Kidney epithelial cell (primary cell): ENCODE results near the gene KRTCAP2. TPM values are rescaled to one million over a fixed set of nuclear protein-coding genes. Genes with fewer than 3 reads are reported as not detected.

ENCODE experiments used
- DNase-seq: peaks from one replicate; pipeline ENCODE4 v3.0.0-alpha.2; 2010; ENCODE audit warnings: low read depth
- H3K27me3 ChIP-seq: 2 replicates; pipeline ENCODE4 v1.6.0; 2011; ENCODE audit warnings: low read length; ENCODE audit not compliant: control insufficient read depth, insufficient read depth
- H3K36me3 ChIP-seq: 2 replicates; pipeline ENCODE4 v1.5.1; 2011; ENCODE audit warnings: low read length; ENCODE audit not compliant: control insufficient read depth, insufficient read depth
- H3K4me3 ChIP-seq: 2 replicates; pipeline ENCODE4 v1.5.1; 2011; ENCODE audit warnings: low read depth, mild to moderate bottlenecking, control low read depth, low read length
- total RNA-seq: library from RNA; depleted of rRNA; stranded (reverse); fragments of >200 nt; gene quantifications from 2 replicates; pipeline ENCODE4 v1.2.3, GENCODE V29; 2015
- TF ChIP-seq, protein P1 (sequence below): IDR thresholded peaks from 2 replicates; pipeline ENCODE4 v1.5.1; 2011; ENCODE audit warnings: mild to moderate bottlenecking, moderate library complexity, low read length, control low read depth, inconsistent platforms; ENCODE audit not compliant: insufficient read depth, poor library complexity, severe bottlenecking

The KRTCAP2 gene
- total RNA-seq, 1 donor from 2014 or later = 207 TPM

DNA sequence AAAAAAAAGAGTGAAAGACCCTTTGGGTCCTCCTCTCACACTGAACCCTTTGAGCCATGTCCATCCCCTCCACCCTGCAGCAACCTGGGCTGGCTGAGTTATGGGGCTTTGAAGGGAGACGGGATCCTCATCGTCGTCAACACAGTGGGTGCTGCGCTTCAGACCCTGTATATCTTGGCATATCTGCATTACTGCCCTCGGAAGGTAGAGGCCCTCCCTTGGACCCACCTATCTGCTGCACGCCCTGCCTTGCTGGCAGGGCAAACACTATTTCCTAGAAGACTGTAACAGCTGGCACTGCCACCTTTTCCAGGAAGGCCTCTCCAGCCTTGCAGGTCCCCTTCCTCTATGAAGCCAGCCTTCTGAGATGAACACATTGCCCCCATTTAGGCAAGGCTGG is 36.4 kb downstream of the KRTCAP2 start:
- no peak for DNase-seq
- Histone ChIP-seq H3K27me3 (no peaks in the 10 kb centered on the region), H3K36me3 (peaks cover 6% of the 10 kb centered on the region), H3K4me3 (peak overlapping the region; percentile 25)
- TF ChIP-seq, protein P1, sequence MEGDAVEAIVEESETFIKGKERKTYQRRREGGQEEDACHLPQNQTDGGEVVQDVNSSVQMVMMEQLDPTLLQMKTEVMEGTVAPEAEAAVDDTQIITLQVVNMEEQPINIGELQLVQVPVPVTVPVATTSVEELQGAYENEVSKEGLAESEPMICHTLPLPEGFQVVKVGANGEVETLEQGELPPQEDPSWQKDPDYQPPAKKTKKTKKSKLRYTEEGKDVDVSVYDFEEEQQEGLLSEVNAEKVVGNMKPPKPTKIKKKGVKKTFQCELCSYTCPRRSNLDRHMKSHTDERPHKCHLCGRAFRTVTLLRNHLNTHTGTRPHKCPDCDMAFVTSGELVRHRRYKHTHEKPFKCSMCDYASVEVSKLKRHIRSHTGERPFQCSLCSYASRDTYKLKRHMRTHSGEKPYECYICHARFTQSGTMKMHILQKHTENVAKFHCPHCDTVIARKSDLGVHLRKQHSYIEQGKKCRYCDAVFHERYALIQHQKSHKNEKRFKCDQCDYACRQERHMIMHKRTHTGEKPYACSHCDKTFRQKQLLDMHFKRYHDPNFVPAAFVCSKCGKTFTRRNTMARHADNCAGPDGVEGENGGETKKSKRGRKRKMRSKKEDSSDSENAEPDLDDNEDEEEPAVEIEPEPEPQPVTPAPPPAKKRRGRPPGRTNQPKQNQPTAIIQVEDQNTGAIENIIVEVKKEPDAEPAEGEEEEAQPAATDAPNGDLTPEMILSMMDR = no peak

DNA sequence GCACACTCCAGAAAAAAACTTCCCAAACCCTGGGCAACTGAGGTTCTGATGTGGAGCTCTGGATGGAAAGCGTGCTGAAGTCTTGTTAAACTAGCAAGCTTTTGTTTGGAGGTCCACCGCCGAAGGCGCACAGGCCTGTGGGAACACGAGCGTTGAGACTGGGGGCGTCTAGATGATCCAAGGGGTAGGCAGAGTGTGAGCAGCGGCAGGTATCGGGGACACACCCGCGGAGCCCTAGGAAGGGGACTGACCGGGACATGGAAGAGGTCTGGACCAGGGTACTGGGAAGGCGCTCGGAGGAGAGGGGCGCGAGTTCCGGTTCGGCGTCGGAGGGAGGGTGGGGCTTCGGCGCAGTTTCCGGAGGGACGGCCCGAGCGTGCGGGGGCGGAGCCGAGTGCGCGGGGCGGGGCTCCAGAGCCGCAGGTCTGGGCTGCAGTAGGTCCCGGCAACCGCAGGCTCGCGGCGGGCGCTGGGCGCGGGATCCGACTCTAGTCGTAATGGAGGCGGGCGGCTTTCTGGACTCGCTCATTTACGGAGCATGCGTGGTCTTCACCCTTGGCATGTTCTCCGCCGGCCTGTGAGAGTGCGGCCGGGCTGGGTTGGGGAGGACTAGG is 37.6 kb downstream of the KRTCAP2 start, which contains the start of gene SLC50A1:
TSS of gene SLC50A1 (plus strand) at position 438 of the 614 bp plus-strand sequence. CDS start at position 498, 60 bp downstream.
- peaks cover 7% of the 10 kb centered on the region for H3K36me3 ChIP-seq
- peak; percentile 63 for DNase-seq
- H3K4me3 ChIP-seq = peak within 1 kb of the TSS; percentile 86
- H3K27me3 ChIP-seq = no peaks in the 10 kb centered on the region
- TF ChIP-seq, protein P1 = no peak

DNA sequence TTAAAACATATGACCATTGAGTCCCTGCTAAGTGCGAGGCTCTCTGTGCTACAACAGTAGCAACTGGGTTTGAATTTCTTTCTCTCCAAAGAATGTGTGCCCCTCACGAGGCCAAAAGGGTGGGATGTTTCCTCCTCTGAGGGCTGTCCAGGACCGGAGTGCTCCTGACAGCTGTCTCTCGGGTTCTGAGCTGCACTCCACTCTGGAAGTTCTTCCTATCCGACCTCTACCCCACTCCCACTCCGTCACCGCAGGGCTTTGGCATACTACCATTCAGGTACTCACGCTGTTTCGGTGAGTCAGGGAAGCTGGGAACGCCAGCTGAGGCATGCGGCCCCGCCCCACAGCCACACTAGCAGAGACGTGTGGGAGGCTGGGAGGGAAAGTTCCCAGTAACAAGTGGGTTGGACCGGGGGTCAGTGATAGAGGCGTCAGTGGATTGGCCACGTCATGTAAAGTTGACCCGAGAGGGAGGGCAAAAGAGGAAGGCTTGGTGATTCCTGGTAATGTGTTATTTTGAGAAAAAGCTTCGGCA is 38.2 kb downstream of the KRTCAP2 start:
- H3K36me3 ChIP-seq = peaks cover 7% of the 10 kb centered on the region
- TF ChIP-seq, protein P1 = no peak
- peak; percentile 92 for DNase-seq
- H3K4me3 ChIP-seq = peak overlapping the region; percentile 86
- H3K27me3 ChIP-seq = no peaks in the 10 kb centered on the region

DNA sequence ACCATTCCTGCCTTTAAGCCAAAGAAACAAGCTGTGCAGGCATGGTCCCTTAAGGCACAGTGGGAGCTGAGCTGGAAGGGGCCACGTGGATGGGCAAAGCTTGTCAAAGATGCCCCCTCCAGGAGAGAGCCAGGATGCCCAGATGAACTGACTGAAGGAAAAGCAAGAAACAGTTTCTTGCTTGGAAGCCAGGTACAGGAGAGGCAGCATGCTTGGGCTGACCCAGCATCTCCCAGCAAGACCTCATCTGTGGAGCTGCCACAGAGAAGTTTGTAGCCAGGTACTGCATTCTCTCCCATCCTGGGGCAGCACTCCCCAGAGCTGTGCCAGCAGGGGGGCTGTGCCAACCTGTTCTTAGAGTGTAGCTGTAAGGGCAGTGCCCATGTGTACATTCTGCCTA is 38.8 kb downstream of the KRTCAP2 start:
- DNase-seq = no peak
- Histone ChIP-seq H3K27me3 (no peaks in the 10 kb centered on the region), H3K36me3 (peaks cover 7% of the 10 kb centered on the region), H3K4me3 (no peak overlapping the region)
- TF ChIP-seq, protein P1 = no peak

DNA sequence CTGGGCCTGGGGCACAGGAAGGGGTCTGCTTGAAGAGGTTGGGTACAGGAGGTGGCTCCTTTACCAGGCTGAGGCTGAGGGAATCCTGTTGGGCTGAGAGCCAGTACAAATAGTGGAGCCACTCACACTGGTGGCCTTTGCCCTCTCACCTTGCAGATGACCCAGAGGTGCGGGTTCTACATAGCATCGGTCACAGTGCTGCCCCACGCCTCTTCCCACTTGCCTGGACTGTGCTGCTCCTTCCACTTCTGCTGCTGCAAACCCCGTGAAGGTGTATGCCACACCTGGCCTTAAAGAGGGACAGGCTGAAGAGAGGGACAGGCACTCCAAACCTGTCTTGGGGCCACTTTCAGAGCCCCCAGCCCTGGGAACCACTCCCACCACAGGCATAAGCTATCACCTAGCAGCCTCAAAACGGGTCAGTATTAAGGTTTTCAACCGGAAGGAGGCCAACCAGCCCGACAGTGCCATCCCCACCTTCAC is 39.3 kb downstream of the KRTCAP2 start:
- Histone ChIP-seq H3K36me3 (peaks cover 7% of the 10 kb centered on the region), H3K4me3 (no peak overlapping the region), H3K27me3 (no peaks in the 10 kb centered on the region)
- DNase-seq = no peak
- TF ChIP-seq, protein P1 = no peak
